ENCODE measurements around the gene TRANK1. TPM values are rescaled to one million over a fixed set of nuclear protein-coding genes. Genes with fewer than 3 reads are reported as not detected.

Gene TRANK1
- total RNA-seq, 1 donor from 2014 or later: 135 TPM

DNA sequence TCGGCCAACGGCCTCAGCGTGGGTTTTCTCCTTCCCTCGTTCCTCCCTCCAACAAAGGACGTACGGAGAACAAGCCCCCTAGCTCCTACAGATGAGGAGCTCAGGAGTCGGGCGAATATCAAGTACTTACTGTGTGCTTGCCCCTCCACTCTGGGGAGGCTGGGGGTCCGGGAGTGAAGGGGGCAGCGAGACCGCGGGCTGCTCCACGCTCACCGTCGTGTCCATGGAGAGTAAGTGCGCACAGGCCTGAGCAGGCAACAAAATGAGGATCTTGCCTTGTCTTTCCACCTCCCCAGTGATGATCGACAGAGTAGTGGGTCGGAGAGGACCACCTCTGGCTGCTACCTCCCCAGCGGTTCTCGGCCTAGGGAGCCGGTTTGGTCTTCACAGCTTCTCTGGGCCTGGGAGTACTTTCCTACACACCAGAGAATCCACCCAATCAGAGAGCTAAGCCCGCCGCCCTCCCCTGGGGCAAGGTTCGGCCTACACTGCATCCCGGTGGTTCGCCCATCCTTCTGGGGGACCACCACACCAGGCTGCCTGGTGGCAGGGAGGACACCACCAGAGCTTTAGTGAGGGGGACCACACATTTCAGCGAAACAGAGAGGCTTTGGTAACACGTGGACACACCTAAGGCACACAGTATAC lies 603 bp upstream of the TRANK1 start:
- Mint-ChIP-seq H3K4me1 (peaks cover 25% of the 10 kb centered on the region), H3K36me3 (ENCODE audit: low read depth) (peaks cover 2% of the 10 kb centered on the region), H3K9me3 (peaks cover 12% of the 10 kb centered on the region), H3K4me3 (peak overlapping the region; percentile 85), H3K27me3 (no peaks in the 10 kb centered on the region), H3K27ac (peak overlapping the region; percentile 60)
- CTCF ChIA-PET: interaction anchor here (0.9 to 3.3 kb wide), 9 partner anchors 12 to 77 kb away, joined by 3 to 24 read pairs (median 3); no protein-coding TSS in a partner anchor
- intact Hi-C loops (cut with micrococcal nuclease): loop anchor here (1.0 kb wide), 3 partner anchors 22 to 48 kb away; partner anchors contain the start of genes EPM2AIP1 and MLH1
- no peak for TF ChIP-seq CTCF (IDR thresholded peaks at IDR 0.05)
- POLR2A ChIA-PET: interaction anchor here (0.7 to 4.0 kb wide), 20 partner anchors 10 to 69 kb away, joined by 3 to 37 read pairs (median 10); partner anchors contain the start of genes EPM2AIP1 and MLH1
- ATAC-seq (ENCODE audit: low read depth) (no peak), DNase-seq (no peak)

GRCh38 chr3:36944012-36944640 lies 728 bp downstream of the TRANK1 start:
- Mint-ChIP-seq H3K36me3 (ENCODE audit: low read depth) (peaks cover 2% of the 10 kb centered on the region), H3K27ac (peak overlapping the region; percentile 68), H3K4me3 (peak overlapping the region; percentile 87), H3K27me3 (no peaks in the 10 kb centered on the region), H3K9me3 (peaks cover 12% of the 10 kb centered on the region), H3K4me1 (peaks cover 26% of the 10 kb centered on the region)
- DNase-seq (no peak), ATAC-seq (ENCODE audit: low read depth) (peak; percentile 45)
- no peak for TF ChIP-seq CTCF (IDR thresholded peaks at IDR 0.05)
- CTCF ChIA-PET: interaction anchor here (0.9 to 3.3 kb wide), 14 partner anchors 14 to 76 kb away, joined by 3 to 24 read pairs (median 4); no protein-coding TSS in a partner anchor
- POLR2A ChIA-PET: interaction anchor here (0.6 to 4.0 kb wide), 22 partner anchors 9 to 1095 kb away, joined by 3 to 37 read pairs (median 9); partner anchors contain the start of genes EPM2AIP1 and MLH1
- intact Hi-C loops (cut with micrococcal nuclease): loop anchor here (1.0 kb wide), 4 partner anchors 13 to 75 kb away; no protein-coding TSS in a partner anchor

DNA sequence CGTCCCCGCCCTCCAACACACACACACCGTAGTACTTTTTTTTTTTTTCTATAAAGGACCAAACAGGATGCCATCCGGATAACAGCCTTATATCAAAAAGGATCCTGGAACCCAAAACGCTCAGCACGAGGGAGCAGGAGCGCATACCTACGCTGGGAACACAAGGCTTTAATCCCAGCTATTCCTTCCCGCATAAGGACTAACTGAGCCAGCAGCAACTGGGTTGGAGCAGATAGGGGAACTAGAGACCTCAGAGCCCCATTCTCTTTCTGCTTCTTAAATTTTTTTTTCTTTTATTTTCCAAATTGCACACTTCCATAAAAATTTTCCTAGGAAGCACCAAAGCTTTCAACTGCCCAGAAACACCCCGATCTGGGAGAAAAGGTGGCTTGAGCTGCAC lies 1.3 kb downstream of the TRANK1 start:
- peaks cover 26% of the 10 kb centered on the region for H3K4me1 Mint-ChIP-seq
- ChIA-PET CTCF (interaction anchor here (1.2 to 3.3 kb wide), 7 partner anchors 14 to 75 kb away, joined by 3 to 24 read pairs (median 5); no protein-coding TSS in a partner anchor), POLR2A (interaction anchor here (1.1 to 4.0 kb wide), 15 partner anchors 9 to 67 kb away, joined by 5 to 37 read pairs (median 13); partner anchors contain the start of genes EPM2AIP1 and MLH1)
- DNase-seq (no peak), ATAC-seq (ENCODE audit: low read depth) (no peak)
- H3K9me3 Mint-ChIP-seq: peaks cover 12% of the 10 kb centered on the region
- H3K27ac Mint-ChIP-seq: peak overlapping the region; percentile 68
- peaks cover 2% of the 10 kb centered on the region for H3K36me3 Mint-ChIP-seq (ENCODE audit: low read depth)
- TF ChIP-seq CTCF (IDR thresholded peaks at IDR 0.05): no peak
- intact Hi-C loops (cut with micrococcal nuclease): no loop called here
- no peaks in the 10 kb centered on the region for H3K27me3 Mint-ChIP-seq
- H3K4me3 Mint-ChIP-seq: peak overlapping the region; percentile 87

DNA sequence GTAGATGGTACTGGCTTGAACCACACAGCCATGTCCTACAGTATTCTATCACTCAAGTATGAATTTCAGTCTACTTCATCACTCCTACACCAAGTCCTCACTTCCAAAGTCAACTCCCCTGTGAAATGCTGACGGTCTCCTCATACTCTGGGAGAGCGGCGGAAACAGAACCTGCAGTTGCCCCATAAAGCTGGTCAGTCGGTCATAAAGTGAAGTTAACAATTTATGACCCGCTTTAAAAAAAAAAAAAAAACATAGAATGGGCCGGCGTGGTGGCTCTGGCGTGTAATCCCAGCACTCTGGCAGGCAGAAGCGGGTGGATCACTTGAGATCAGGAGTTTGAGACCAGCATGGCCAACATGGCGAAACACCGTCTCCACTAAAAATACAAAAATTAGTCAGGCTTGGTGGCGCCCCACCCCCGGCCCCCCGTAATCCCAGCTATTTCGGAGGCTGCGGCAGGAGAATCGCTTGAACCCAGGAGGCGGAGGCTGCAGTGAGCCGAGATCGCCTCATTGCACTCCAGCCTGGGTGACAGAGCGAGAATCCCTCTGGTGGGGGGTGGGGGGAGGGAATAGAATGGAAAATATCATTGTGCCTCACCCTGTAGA lies 2.1 kb downstream of the TRANK1 start:
- H3K27me3 Mint-ChIP-seq: no peaks in the 10 kb centered on the region
- peaks cover 26% of the 10 kb centered on the region for H3K4me1 Mint-ChIP-seq
- intact Hi-C loops (cut with micrococcal nuclease): no loop called here
- no peak for DNase-seq
- TF ChIP-seq CTCF (IDR thresholded peaks at IDR 0.05): no peak
- peaks cover 2% of the 10 kb centered on the region for H3K36me3 Mint-ChIP-seq (ENCODE audit: low read depth)
- H3K27ac Mint-ChIP-seq: no peak overlapping the region
- H3K4me3 Mint-ChIP-seq: no peak overlapping the region
- ChIA-PET POLR2A (interaction anchor here (0.7 to 4.0 kb wide), 5 partner anchors 35 to 66 kb away, joined by 3 to 37 read pairs (median 4); no protein-coding TSS in a partner anchor), CTCF (interaction anchor here (1.4 kb wide), 1 partner anchor 74 kb away, joined by 6 read pairs; no protein-coding TSS in a partner anchor)
- H3K9me3 Mint-ChIP-seq: peaks cover 7% of the 10 kb centered on the region
- ATAC-seq (ENCODE audit: low read depth): no peak

Data from activated B cell treated with CpG ODN at 0.5 μM for 24 hours (primary cell).